ENCODE data around the gene RAB39A. TPM values are rescaled to one million over a fixed set of nuclear protein-coding genes. Genes with fewer than 3 reads are reported as not detected.

Gene RAB39A
- polyA plus RNA-seq, 1 donor from 2014 or later = 1.9 TPM

GRCh38 chr11:107951155-107951554 is 22.9 kb downstream of the RAB39A start:
- no peaks in the 10 kb centered on the region for H3K9me3 ChIP-seq (ENCODE audit: low read length)
- no peaks in the 10 kb centered on the region for H3K27me3 ChIP-seq (ENCODE audit: insufficient read depth, low read depth, low read length)
- TF ChIP-seq, protein P1, sequence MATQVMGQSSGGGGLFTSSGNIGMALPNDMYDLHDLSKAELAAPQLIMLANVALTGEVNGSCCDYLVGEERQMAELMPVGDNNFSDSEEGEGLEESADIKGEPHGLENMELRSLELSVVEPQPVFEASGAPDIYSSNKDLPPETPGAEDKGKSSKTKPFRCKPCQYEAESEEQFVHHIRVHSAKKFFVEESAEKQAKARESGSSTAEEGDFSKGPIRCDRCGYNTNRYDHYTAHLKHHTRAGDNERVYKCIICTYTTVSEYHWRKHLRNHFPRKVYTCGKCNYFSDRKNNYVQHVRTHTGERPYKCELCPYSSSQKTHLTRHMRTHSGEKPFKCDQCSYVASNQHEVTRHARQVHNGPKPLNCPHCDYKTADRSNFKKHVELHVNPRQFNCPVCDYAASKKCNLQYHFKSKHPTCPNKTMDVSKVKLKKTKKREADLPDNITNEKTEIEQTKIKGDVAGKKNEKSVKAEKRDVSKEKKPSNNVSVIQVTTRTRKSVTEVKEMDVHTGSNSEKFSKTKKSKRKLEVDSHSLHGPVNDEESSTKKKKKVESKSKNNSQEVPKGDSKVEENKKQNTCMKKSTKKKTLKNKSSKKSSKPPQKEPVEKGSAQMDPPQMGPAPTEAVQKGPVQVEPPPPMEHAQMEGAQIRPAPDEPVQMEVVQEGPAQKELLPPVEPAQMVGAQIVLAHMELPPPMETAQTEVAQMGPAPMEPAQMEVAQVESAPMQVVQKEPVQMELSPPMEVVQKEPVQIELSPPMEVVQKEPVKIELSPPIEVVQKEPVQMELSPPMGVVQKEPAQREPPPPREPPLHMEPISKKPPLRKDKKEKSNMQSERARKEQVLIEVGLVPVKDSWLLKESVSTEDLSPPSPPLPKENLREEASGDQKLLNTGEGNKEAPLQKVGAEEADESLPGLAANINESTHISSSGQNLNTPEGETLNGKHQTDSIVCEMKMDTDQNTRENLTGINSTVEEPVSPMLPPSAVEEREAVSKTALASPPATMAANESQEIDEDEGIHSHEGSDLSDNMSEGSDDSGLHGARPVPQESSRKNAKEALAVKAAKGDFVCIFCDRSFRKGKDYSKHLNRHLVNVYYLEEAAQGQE (IDR thresholded peaks at IDR 0.05; ENCODE audit: borderline replicate concordance) = no peak
- no peak for TF ChIP-seq SMC3 (conservative IDR thresholded peaks at IDR 0.05; ENCODE audit: poor library complexity)
- no peak for TF ChIP-seq POLR2AphosphoS5 (IDR thresholded peaks at IDR 0.05)
- no peaks in the 10 kb centered on the region for H3K36me3 ChIP-seq (ENCODE audit: insufficient read depth, low read length)
- no peak overlapping the region for H3K4me3 ChIP-seq (ENCODE audit: low read length)
- H3K27ac ChIP-seq (ENCODE audit: low read length) = no peak overlapping the region
- no peak overlapping the region for H2AFZ ChIP-seq (ENCODE audit: low read depth, low read length)
- H4K20me1 ChIP-seq (ENCODE audit: insufficient read depth) = no peaks in the 10 kb centered on the region
- no peak overlapping the region for H3K4me2 ChIP-seq (ENCODE audit: low read length)
- H3F3A ChIP-seq (ENCODE audit: insufficient read depth, low read length, poor library complexity, severe bottlenecking) = no peaks in the 10 kb centered on the region
- no peak overlapping the region for H3K9ac ChIP-seq (ENCODE audit: low read length)
- no peaks in the 10 kb centered on the region for H3K79me2 ChIP-seq (replicated peaks; ENCODE audit: insufficient read depth, low read length)
- no peaks in the 10 kb centered on the region for H3K9me2 ChIP-seq (ENCODE audit: insufficient read depth, low read length)

DNA sequence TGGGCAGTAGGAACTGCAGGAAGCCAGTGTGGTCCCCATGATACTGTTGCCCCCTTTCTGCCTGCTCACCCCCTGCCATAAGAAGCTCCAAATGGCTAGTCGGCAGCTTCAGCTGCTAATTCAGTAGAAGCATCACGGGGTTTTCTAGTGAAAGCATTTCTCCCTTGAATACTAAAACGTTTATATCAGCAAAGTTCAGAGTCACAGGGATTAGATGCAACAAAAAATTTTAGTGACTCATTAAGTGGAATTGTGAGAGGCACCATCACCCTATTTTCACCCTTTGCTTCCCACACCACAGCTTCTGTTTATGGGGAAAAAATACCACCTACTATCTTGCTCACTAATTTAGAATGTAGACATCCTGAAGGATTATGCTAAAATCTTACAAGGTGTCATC is 25.2 kb downstream of the RAB39A start:
- Histone ChIP-seq H3K27ac (ENCODE audit: low read length) (no peak overlapping the region), H2AFZ (ENCODE audit: low read depth, low read length) (no peak overlapping the region), H3K4me2 (ENCODE audit: low read length) (no peak overlapping the region)

More for the DNA sequence above, 25.2 kb downstream of the RAB39A start:
- Histone ChIP-seq H3K27me3 (ENCODE audit: insufficient read depth, low read depth, low read length) (no peaks in the 10 kb centered on the region), H3K9ac (ENCODE audit: low read length) (no peak overlapping the region), H3K9me3 (ENCODE audit: low read length) (no peaks in the 10 kb centered on the region), H3K36me3 (ENCODE audit: insufficient read depth, low read length) (no peaks in the 10 kb centered on the region), H4K20me1 (ENCODE audit: insufficient read depth) (no peaks in the 10 kb centered on the region), H3K79me2 (replicated peaks; ENCODE audit: insufficient read depth, low read length) (no peaks in the 10 kb centered on the region), H3K9me2 (ENCODE audit: insufficient read depth, low read length) (no peaks in the 10 kb centered on the region), H3K4me3 (ENCODE audit: low read length) (no peak overlapping the region), H3F3A (ENCODE audit: insufficient read depth, low read length, poor library complexity, severe bottlenecking) (no peaks in the 10 kb centered on the region)
- no peak for TF ChIP-seq EZH2 (IDR thresholded peaks at IDR 0.05; ENCODE audit: borderline replicate concordance, insufficient read depth, low read length, poor library complexity, severe bottlenecking)
- TF ChIP-seq RAD21 (conservative IDR thresholded peaks at IDR 0.05) = no peak
- TF ChIP-seq MXI1 (conservative IDR thresholded peaks at IDR 0.05; ENCODE audit: poor library complexity, severe bottlenecking) = no peak
- TF ChIP-seq, protein P2, sequence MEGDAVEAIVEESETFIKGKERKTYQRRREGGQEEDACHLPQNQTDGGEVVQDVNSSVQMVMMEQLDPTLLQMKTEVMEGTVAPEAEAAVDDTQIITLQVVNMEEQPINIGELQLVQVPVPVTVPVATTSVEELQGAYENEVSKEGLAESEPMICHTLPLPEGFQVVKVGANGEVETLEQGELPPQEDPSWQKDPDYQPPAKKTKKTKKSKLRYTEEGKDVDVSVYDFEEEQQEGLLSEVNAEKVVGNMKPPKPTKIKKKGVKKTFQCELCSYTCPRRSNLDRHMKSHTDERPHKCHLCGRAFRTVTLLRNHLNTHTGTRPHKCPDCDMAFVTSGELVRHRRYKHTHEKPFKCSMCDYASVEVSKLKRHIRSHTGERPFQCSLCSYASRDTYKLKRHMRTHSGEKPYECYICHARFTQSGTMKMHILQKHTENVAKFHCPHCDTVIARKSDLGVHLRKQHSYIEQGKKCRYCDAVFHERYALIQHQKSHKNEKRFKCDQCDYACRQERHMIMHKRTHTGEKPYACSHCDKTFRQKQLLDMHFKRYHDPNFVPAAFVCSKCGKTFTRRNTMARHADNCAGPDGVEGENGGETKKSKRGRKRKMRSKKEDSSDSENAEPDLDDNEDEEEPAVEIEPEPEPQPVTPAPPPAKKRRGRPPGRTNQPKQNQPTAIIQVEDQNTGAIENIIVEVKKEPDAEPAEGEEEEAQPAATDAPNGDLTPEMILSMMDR (IDR thresholded peaks at IDR 0.05; ENCODE audit: poor library complexity, severe bottlenecking) = no peak
- TF ChIP-seq, protein P1 (IDR thresholded peaks at IDR 0.05; ENCODE audit: borderline replicate concordance) = no peak
- TF ChIP-seq TAF1 (IDR thresholded peaks at IDR 0.05; ENCODE audit: low read depth) = no peak
- TF ChIP-seq EP300 (conservative IDR thresholded peaks at IDR 0.05; ENCODE audit: poor library complexity, severe bottlenecking) = no peak
- no peak for TF ChIP-seq POLR2AphosphoS5 (IDR thresholded peaks at IDR 0.05)
- TF ChIP-seq SMC3 (conservative IDR thresholded peaks at IDR 0.05; ENCODE audit: poor library complexity) = no peak

Measured in neural cell (in vitro differentiated cells).